Kidney glomerular epithelial cell (primary cell): ENCODE results near the gene SLC11A1.

ENCODE experiments used
- DNase-seq: peaks from one replicate; lab custom pipeline; 2025; lab: John Stamatoyannopoulos, UW

Gene SLC11A1

DNA sequence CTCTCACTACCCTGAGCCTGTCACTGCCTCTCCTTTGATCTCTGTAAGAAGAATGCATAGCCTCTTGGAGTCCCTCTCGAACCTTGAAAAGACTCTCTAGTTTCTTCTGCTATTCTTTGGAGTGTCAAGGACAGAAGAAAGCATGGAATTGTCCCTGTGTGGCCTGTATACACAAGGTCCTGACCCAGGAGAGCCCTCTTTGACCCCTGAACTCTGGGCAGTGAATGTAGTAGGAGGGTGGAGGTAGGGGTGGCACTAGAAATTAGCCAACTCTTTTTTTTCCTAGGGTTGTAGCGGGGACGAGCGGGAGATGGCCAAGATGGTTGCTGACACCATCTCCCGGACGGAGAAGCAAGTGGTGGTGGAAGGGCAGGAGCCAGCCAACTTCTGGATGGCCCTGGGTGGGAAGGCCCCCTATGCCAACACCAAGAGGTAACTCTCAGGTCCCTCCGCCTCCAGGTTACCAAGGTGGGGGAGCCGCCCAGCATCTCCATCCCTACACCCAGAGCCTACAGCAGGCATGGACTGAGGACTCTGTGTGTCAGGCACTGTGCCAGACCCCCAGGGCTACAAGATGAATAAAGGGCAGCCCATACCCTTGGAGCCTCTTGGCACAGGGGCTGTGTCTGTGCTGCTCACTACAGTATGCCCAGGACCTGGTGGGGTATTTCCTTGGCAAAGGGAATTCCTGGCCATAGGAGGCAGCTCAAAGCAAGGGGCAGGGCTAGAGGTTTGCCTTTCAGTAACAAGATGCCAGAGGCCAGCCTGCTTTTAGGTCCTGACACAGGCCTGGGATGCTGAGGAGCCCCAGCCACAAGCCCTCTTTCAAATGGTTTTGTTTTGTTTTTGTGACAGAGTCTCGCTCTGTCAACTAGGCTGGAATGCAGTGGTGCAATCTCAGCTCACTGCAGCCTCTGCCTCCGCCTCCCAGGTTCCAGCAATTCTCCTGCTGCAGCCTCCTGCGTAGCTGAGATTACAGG, 53.2 kb downstream of the SLC11A1 start:
- no peak for DNase-seq

DNA sequence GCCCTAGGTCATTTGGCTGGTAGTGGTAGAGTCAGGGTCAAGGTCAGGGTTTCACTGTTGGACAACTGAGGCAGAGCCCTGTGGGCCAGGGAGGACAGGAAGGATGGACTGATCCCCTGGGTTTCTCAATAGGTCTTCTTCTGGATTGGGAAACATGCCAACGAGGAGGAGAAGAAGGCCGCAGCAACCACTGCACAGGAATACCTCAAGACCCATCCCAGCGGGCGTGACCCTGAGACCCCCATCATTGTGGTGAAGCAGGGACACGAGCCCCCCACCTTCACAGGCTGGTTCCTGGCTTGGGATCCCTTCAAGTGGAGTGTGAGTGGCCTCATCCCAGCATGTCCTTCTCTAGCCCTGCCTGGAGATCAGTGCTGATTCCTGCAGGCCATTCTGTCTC, 54.9 kb downstream of the SLC11A1 start:
- DNase-seq = no peak

DNA sequence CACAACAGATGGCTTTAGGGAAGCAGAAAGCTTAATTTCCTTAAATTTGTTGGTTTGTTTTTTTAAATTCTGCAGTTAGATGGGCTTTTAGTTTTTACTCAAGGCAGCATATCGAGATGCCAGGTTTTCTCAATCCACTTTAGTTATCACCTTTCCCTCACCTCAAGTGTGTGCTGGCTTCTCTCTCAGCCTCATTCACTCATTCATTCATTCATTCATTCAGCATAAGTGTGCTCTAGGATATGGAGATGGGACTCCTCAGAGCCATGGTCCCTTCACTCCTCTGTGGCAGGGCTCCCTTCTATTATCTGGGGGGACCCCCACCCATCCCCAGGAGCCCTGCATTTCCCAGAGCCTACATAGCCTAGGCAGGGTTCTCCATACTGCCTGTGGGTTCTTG, 55.9 kb downstream of the SLC11A1 start:
- DNase-seq = no peak

DNA sequence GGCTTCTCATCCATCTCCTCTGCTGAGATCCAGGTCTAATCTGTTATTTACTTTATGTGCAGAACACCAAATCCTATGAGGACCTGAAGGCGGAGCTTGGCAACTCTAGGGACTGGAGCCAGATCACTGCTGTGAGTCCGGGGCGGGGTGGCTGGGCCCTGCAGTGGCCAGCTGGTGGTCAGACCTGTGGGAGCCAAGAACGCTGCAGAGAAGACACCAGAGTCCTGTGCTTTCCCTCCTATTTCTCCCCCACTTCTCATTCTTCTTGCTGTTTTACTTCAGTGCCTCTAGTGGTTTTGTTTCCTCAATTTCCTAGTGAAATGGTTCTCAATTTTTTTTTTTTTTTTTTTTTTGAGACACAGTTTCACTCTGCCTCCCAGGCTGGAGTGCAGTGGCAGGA, 56.5 kb downstream of the SLC11A1 start:
- DNase-seq = no peak

DNA sequence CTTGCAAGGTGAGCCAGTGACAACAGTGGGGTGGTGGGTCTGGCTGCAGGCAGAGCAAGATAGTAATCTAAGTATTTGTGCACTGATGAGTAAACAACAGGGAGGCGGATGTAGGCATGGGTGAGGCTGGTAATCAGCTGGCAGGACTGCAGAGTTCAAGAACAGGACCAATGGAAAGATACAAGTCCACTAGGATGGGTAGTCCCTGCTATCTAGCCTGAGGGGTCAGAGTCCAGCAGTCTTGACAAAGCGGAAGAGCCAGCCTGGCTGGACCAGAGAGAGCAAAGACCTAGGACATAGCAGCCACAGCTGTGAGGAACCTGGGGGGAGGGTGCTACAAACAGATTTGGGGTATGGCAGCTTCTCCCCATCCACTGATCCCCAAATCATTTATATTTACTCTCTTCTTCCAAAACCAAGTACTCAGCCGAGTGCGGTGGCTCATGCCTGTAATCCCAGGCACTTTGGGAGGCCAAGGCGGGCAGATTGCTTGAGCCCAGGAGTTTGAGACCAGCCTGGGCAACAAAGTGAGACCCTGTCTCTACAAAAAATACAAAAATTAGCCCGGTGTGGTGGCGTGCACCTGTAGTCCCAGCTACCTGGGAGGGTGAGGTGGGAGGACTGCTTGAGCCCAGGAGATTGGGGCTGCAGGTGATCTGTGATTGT, 62.8 kb downstream of the SLC11A1 start:
- no peak for DNase-seq

DNA sequence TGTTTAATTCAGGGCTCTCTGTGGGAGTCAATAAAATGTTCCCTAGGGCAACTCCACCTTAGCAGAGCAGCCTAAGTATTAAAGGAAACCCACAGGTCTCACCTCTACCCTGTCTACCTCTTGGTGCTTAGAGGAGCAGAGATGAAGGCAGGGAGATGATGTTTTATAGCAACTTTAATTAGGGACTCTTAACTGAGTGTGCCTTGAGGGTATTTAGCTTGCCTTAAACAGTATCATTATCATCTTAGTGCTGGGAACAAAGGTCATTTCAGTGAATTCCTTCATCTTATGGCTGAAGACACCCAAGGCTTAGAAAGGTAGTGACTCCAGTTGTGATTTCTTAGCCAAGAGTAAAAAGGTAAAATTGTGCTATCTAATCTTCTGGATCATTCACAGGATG, 63.5 kb downstream of the SLC11A1 start:
- DNase-seq = no peak
